HG03066 (cell line): ENCODE measurements around the gene TYW1.
"Not testable (repeated sequence)": the region's sequence is repeated elsewhere in the genome, so short reads cannot be mapped to it uniquely, and the experiment has no call there.

Experiments used
- ATAC-seq: cut with Tn5 transposase; IDR thresholded peaks from one replicate; pipeline ENCODE4 v1.9.1; 2021; ENCODE audit warnings: low read depth; ENCODE audit not compliant: unreplicated experiment

Gene TYW1, protein sequence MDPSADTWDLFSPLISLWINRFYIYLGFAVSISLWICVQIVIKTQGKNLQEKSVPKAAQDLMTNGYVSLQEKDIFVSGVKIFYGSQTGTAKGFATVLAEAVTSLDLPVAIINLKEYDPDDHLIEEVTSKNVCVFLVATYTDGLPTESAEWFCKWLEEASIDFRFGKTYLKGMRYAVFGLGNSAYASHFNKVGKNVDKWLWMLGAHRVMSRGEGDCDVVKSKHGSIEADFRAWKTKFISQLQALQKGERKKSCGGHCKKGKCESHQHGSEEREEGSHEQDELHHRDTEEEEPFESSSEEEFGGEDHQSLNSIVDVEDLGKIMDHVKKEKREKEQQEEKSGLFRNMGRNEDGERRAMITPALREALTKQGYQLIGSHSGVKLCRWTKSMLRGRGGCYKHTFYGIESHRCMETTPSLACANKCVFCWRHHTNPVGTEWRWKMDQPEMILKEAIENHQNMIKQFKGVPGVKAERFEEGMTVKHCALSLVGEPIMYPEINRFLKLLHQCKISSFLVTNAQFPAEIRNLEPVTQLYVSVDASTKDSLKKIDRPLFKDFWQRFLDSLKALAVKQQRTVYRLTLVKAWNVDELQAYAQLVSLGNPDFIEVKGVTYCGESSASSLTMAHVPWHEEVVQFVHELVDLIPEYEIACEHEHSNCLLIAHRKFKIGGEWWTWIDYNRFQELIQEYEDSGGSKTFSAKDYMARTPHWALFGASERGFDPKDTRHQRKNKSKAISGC

GRCh38 chr7:66996444-66997191, at the start of gene TYW1:
Gene TYW1 (plus strand): TSS chr7:66996833. CDS start chr7:66996979, 146 bp downstream.
- ATAC-seq: peak; percentile 90

DNA sequence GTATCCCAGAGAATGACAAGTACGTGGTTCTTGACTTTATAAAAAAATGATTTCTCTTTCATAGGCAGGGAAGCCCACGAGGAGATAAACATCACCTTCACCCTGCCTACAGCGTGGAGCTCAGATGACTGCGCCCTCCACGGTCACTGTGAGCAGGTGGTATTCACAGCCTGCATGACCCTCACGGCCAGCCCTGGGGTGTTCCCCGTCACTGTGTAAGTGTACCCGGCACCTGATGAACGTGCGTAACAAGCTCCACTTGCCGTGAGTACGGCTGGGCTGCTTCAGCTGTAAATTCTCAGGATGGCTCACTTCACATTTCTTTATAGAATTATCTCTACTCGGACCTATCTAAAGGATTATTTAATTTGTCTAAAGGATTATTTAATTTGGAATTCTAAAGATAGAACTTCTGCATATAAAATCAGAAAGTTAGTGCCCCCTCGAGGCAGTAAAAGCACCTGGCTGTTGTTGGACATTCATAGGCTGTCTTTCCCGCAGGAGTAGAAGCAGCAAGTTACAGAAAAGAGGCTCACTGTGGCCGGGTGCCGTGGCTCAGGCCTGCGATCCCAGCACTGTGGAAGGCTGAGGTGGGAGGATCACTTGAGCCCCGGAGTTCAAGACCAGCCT, 48.0 kb upstream of the TYW1 start:
- ATAC-seq: no peak

- no peak for ATAC-seq
Observed at GRCh38 chr7:66950311-66950710, 46.3 kb upstream of the TYW1 start.

DNA sequence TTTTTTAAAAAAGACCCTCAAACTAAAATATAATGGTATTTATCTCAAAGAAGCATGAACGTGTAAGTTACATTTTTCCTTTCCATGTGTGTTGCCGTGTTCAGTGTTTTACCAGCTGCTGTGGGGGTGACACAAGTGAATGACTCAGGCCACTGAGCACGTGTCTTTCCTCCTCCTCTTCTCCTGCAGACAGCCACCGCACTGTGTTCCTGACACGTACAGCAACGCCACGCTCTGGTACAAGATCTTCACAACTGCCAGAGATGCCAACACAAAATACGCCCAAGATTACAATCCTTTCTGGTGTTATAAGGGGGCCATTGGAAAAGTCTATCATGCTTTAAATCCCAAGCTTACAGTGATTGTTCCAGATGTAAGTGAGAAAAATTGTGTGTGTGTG, 45.9 kb upstream of the TYW1 start:
- ATAC-seq: no peak

DNA sequence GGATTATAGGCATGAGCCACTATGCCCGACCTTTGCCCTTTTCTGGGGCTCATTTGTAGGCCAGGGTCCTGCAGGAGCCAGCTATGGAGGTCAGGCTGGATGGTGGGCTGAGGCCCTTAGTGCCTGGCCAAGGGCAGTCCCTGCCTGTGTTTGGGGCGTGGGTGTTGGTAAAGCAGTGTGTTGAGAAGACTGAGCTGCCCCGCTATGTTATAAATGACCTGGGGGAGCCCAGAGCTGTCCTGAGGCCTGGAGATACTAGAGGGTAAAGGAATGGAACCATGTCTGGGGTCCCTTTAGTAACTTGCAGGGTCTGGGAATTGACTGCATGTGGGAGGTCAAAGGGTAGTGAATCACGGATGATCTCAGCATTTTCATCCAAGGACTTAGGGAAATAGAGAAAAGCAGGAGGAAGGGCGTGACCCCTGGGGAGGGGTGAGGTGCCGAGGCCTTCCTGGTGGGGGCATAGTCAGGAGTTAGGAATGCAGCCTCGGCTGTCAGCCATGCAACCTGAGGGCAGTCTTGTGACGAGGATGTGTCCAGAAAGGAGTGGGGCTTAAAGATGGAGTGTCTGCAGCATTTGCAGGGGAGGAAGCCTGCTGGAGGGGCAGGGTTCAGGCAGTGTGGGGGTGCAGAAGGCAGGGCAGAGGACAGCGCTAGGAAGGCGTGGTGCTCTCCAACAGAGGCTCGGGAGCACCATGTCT, 44.1 kb upstream of the TYW1 start:
- ATAC-seq: no peak

DNA sequence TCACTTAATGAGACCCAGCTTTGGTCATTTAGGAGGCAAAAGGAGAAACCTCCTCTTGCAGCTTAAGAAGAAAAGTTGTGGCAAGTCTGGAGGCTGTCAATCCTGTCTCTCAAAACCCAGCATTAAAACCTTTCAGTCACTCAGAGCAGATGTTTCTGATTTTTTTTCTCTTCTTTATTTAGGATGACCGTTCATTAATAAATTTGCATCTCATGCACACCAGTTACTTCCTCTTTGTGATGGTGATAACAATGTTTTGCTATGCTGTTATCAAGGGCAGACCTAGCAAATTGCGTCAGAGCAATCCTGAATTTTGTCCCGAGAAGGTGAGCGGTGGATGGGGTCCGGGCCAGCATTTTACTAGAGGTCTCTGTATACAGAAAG, 43.6 kb upstream of the TYW1 start:
- ATAC-seq: no peak

- ATAC-seq: no peak
Observed at GRCh38 chr7:66957595-66958290, 38.9 kb upstream of the TYW1 start.

GRCh38 chr7:66958538-66959350, 37.9 kb upstream of the TYW1 start:
- no peak for ATAC-seq

DNA sequence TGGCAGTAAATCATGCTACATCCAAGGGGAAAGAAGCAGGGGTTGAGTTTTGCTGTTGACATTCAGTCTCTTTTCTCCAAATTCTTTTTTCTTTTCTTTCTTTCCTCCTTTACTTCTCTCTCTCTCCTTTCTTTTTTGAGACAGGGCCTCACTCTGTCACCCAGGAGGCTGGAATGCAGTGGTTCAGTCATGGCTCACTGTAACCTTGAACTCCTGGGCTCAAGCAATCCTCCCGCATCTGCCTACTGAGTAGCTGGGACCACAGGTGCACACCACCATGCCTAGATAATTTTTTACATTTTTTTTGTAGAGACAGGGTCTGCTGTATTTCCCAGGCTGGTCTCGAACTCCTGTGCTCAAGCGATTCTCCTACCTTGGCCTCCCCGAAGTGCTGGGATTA, 36.4 kb upstream of the TYW1 start:
- ATAC-seq: no peak

DNA sequence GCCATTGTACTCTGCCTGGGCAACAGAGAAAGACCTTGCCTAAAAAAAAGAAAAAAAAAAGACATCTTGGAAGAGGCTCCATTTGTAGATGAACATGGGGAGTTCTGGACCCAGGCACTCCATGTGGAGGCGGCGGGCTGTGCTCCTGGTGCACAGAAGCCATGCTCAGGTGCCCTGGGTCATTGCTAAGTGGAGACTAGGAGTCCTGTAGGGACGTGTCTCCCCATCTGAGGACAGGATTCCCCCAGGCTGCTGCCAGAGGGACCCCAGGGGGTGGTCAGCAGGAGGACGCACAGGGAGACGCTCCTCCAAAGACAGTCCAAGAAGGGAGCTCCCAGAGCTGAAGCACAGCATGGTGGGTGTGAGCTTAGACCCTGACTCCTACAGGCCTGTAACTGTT, 35.5 kb upstream of the TYW1 start:
- ATAC-seq: no peak

GRCh38 chr7:66964411-66964810, 32.2 kb upstream of the TYW1 start:
- no peak for ATAC-seq

DNA sequence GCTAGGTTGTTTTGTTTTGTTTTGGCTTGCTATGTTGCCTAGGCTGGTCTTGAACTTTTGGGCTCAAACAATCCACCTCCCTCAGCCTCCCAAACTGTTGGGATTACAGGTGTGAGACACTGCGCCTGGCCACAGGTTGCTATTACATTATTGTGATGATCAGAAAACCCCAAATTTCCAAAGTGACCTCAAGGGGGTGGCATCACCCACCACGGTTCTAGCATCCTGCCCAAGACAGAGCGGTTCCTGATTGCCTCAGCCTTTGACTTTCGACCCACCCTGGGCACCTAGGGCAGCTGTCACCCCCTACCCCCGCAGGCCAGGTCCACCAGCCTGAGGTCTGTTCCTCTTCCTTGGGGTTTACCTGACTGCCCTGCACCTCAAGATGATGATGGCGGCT, 29.6 kb upstream of the TYW1 start:
- no peak for ATAC-seq

- not testable (repeated sequence) for ATAC-seq
Observed at GRCh38 chr7:66969001-66969400, 27.6 kb upstream of the TYW1 start.

- no peak for ATAC-seq
Observed at GRCh38 chr7:66970310-66970709, 26.3 kb upstream of the TYW1 start.

- no peak for ATAC-seq
Observed at GRCh38 chr7:66974986-66975590, 21.5 kb upstream of the TYW1 start.

DNA sequence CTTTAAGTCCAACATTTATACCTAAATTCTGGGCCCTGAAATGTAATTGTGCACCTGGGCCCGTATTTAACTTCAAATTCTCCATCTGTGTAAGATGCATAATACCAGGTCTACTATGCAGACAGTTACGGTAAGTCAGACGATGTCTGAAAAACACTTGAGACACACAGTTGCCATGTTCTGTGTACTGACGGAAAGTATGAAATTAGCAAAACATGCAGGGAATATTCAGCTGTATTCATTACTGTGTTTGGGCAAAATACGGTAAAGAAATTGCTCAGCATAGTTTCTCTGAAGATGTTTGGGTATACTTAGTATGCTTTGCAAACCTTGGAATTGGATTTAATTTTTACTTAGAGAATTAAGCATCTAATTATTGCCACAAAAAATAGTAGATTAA, 18.3 kb upstream of the TYW1 start:
- ATAC-seq: not testable (repeated sequence)

DNA sequence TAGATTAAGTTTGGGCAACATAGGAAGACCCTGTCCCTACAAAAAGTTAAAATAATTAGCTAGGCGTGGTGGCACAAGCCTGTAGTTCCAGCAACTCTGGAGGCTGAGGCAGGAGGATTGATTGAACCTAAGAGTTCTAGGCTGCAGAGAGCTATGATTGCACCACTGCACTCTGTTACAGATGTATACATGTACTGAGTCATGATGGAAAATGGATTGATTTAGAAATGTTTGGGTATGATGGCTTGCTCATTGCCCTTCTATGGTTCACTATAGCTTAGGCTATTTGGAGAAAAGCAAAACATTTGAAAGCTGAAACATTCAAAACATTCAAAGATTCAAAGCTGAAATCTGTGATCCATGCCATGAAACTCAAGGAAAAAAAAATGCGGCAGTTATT, 17.6 kb upstream of the TYW1 start:
- not testable (repeated sequence) for ATAC-seq

- not testable (repeated sequence) for ATAC-seq
Observed at GRCh38 chr7:66980336-66980735, 16.3 kb upstream of the TYW1 start.
